K562 (cell line): ENCODE results near the gene POLR3E. TPM values are rescaled to one million over a fixed set of nuclear protein-coding genes. Genes with fewer than 3 reads are reported as not detected.

Experiments
- ETV6 ChIP-seq, 3 experiments: fragments of 150-350 bp in 1 of 3; sonication (generic) in 1 of 3; formaldehyde crosslinking in 1 of 3; IDR thresholded peaks; 2 replicates each; pipeline versions ENCODE4 v1.6.1 to v1.8.0; 2014 to 2022; ENCODE audit warnings: borderline replicate concordance in 2 of 3, low read depth in 2 of 3, antibody characterized with exemption in 1 of 3, low read length in 1 of 3, mild to moderate bottlenecking in 1 of 3, missing genetic modification reagents in 1 of 3
- FOS ChIP-seq: IDR thresholded peaks from 3 replicates; pipeline ENCODE4 v1.6.1; 2011; ENCODE audit not compliant: insufficient read length; ENCODE audit errors: extremely low read depth
- FOXA1 ChIP-seq: fragments of 450-650 bp; IDR thresholded peaks from 2 replicates; pipeline ENCODE4 v1.6.1; 2016; ENCODE audit warnings: mild to moderate bottlenecking, borderline replicate concordance
- GABPA ChIP-seq: fragments of 200-800 bp; sonication (Bioruptor generic); conservative IDR thresholded peaks from 2 replicates; pipeline ENCODE4 v1.6.1; 2016; ENCODE audit warnings: low read depth, missing genetic modification characterization, missing compliant biosample characterization
- MBD2 ChIP-seq: sonication (generic); IDR thresholded peaks from 2 replicates; pipeline ENCODE4 v1.6.1; 2016; ENCODE audit warnings: low read depth, borderline replicate concordance
- MCM2 ChIP-seq: fragments of 450-650 bp; IDR thresholded peaks from 2 replicates; pipeline ENCODE4 v1.6.1; 2017; ENCODE audit warnings: low read depth, mild to moderate bottlenecking
- MXI1 ChIP-seq: IDR thresholded peaks from 2 replicates; pipeline ENCODE4 v1.6.1; 2011; ENCODE audit warnings: low read depth, mild to moderate bottlenecking, improper control_type of control experiment, low read length
- MYBL2 ChIP-seq, 2 experiments: fragments of 450-650 bp in 1 of 2; sonication (generic) in 1 of 2; formaldehyde crosslinking in 1 of 2; IDR thresholded peaks; 2 replicates each; pipeline versions ENCODE4 v1.6.1 to v1.8.1; 2017 to 2022; ENCODE audit warnings: borderline replicate concordance in 1 of 2, inconsistent platforms in 1 of 2, low read depth in 1 of 2, mild to moderate bottlenecking in 1 of 2, missing genetic modification reagents in 1 of 2, moderate library complexity in 1 of 2
- PRMT5 ChIP-seq: sonication (generic); formaldehyde crosslinking; IDR thresholded peaks from 2 replicates; pipeline ENCODE4 v1.5.0; 2020; ENCODE audit warnings: missing genetic modification reagents
- ZKSCAN8 ChIP-seq: fragments of 200-800 bp; sonication (Bioruptor generic); IDR thresholded peaks from 2 replicates; pipeline ENCODE4 v1.6.1; 2016; ENCODE audit warnings: missing genetic modification characterization, missing compliant biosample characterization
- ZNF239 ChIP-seq: fragments of 250-450 bp; sonication (Bioruptor Pico); IDR thresholded peaks from 2 replicates; pipeline ENCODE4 v1.4.0; 2020; ENCODE audit warnings: mild to moderate bottlenecking
- ZNF3 ChIP-seq: fragments of 250-450 bp; sonication (Bioruptor Pico); IDR thresholded peaks from 2 replicates; pipeline ENCODE4 v1.5.0; 2021; ENCODE audit warnings: mild to moderate bottlenecking, moderate library complexity
- ZZZ3 ChIP-seq: fragments of 450-650 bp; IDR thresholded peaks from 2 replicates; pipeline ENCODE4 v1.6.1; 2016; ENCODE audit warnings: antibody characterized with exemption, mild to moderate bottlenecking, moderate library complexity
- polyA plus RNA-seq, 8 experiments: library from polyadenylated mRNA; depleted of rRNA in 4 of 8; stranded (reverse) in 5 of 8; unstranded in 3 of 8; fragments of >200 nt; fragmentation: Nextera tagmentation in 2 of 8; fragmentation: Illumina TruSeq in 1 of 8; extraction: Ambion mirVana in 2 of 8; extraction: Trizol in 1 of 8; gene quantifications; 2 replicates each; pipeline versions ENCODE4 v1.2.1 to v1.2.3, GENCODE V29; 2011 to 2014; ENCODE audit warnings: inconsistent platforms in 1 of 8, missing spikeins in 1 of 8
- total RNA-seq, 7 experiments: library from RNA; depleted of rRNA in 6 of 7; stranded (reverse); fragments of >200 nt in 6 of 7; fragmentation: Illumina TruSeq in 2 of 7; extraction: Trizol in 2 of 7; gene quantifications; 2 replicates each; pipeline versions ENCODE4 v1.2.1 to v1.2.3, GENCODE V29; 2011 to 2021; ENCODE audit warnings: low replicate concordance in 1 of 7
- TF ChIP-seq, protein P1 (sequence below): sonication (generic); formaldehyde crosslinking; IDR thresholded peaks from 2 replicates; pipeline ENCODE4 v1.8.0; 2022; ENCODE audit warnings: mild to moderate bottlenecking, missing genetic modification reagents
- TF ChIP-seq, protein P2 (sequence below): fragments of 450-650 bp; formaldehyde crosslinking; IDR thresholded peaks from 2 replicates; pipeline ENCODE4 v1.4.0; 2022; ENCODE audit warnings: missing genetic modification characterization
- TF ChIP-seq, protein P3 (sequence below): sonication (generic); formaldehyde crosslinking; IDR thresholded peaks from 2 replicates; pipeline ENCODE4 v1.4.0; 2020; ENCODE audit warnings: mild to moderate bottlenecking, missing genetic modification reagents
- TF ChIP-seq, protein P4 (sequence below), 2 experiments: fragments of 250-450 bp in 1 of 2; fragments of 450-650 bp in 1 of 2; sonication (Bioruptor Pico) in 1 of 2; IDR thresholded peaks; 2 replicates each; pipeline versions ENCODE4 v1.6.1 to v1.8.0; 2016 to 2021; ENCODE audit warnings: mild to moderate bottlenecking in 2 of 2, moderate library complexity in 2 of 2, missing compliant biosample characterization in 1 of 2, missing genetic modification characterization in 1 of 2
- TF ChIP-seq, protein P5 (sequence below): fragments of 200-800 bp; sonication (Bioruptor generic); IDR thresholded peaks from 2 replicates; pipeline ENCODE4 v1.6.1; 2017; ENCODE audit warnings: missing genetic modification characterization, missing compliant biosample characterization

Gene POLR3E
- total and polyA plus RNA-seq, 9 of the 15 experiments (the other 6 are each of a cell fraction or from before 2014, with no cell fraction given): 17.7 to 151 (median 82.6) TPM

DNA sequence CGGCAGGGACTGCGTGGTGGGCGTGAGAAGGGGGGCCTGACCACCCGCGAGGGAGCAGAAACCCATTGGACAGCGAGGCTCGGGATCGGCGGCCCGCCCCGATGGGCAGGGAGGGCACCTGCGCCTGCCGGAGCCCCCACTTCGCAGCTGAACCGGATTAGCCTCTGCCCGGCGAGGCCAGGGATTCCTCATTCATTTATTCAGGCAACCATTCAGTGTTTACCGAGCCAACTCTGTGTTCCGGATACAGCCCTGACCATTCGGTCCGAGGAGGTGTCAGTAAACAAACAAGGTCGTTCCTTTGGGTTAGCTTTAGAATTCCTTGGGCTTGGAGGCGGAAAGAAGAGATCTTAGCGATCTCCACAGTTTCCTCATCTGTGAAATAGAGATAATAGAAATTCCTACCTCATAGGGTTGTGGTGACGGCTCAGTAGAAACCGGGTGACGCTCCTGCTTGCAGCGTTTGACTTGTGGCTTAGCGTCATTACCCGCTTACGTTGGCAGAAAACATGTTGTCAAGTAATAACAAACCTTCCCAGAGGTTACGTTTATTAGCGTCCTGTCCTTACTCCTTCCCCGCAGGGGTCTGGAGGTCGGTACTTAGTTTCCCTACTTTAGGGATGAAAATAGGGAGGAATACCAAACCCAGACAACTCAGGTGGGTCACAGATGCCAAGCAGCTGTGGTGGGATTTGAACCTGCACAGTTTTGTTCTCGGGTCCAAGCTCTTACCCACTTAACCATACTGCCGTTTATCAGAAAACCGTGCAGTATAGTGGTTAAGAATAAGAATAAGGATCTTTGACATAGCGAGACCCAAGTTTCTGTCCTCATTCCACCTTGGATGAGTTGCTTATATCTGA is 893 bp downstream of the POLR3E start (continued):
- TF ChIP-seq, protein P1, sequence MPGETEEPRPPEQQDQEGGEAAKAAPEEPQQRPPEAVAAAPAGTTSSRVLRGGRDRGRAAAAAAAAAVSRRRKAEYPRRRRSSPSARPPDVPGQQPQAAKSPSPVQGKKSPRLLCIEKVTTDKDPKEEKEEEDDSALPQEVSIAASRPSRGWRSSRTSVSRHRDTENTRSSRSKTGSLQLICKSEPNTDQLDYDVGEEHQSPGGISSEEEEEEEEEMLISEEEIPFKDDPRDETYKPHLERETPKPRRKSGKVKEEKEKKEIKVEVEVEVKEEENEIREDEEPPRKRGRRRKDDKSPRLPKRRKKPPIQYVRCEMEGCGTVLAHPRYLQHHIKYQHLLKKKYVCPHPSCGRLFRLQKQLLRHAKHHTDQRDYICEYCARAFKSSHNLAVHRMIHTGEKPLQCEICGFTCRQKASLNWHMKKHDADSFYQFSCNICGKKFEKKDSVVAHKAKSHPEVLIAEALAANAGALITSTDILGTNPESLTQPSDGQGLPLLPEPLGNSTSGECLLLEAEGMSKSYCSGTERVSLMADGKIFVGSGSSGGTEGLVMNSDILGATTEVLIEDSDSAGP (CRISPR knock-in tag): no peak
- TF ChIP-seq, protein P2, sequence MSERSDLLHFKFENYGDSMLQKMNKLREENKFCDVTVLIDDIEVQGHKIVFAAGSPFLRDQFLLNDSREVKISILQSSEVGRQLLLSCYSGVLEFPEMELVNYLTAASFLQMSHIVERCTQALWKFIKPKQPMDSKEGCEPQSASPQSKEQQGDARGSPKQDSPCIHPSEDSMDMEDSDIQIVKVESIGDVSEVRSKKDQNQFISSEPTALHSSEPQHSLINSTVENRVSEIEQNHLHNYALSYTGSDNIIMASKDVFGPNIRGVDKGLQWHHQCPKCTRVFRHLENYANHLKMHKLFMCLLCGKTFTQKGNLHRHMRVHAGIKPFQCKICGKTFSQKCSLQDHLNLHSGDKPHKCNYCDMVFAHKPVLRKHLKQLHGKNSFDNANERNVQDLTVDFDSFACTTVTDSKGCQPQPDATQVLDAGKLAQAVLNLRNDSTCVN (CRISPR knock-in tag): no peak
- no peak for TF ChIP-seq GABPA (tag)
- TF ChIP-seq PRMT5 (CRISPR knock-in tag): no peak
- TF ChIP-seq ZZZ3: no peak
- no peak for TF ChIP-seq FOS
- TF ChIP-seq, protein P3, sequence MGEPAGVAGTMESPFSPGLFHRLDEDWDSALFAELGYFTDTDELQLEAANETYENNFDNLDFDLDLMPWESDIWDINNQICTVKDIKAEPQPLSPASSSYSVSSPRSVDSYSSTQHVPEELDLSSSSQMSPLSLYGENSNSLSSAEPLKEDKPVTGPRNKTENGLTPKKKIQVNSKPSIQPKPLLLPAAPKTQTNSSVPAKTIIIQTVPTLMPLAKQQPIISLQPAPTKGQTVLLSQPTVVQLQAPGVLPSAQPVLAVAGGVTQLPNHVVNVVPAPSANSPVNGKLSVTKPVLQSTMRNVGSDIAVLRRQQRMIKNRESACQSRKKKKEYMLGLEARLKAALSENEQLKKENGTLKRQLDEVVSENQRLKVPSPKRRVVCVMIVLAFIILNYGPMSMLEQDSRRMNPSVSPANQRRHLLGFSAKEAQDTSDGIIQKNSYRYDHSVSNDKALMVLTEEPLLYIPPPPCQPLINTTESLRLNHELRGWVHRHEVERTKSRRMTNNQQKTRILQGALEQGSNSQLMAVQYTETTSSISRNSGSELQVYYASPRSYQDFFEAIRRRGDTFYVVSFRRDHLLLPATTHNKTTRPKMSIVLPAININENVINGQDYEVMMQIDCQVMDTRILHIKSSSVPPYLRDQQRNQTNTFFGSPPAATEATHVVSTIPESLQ (CRISPR knock-in tag): peak; percentile 65; the same call in 1 of the 2 replicates
- no peak for TF ChIP-seq MBD2
- TF ChIP-seq MCM2: no peak
- TF ChIP-seq, protein P4, sequence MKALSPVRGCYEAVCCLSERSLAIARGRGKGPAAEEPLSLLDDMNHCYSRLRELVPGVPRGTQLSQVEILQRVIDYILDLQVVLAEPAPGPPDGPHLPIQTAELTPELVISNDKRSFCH (CRISPR knock-in tag; IDR thresholded peaks at IDR 0.05): no peak
- TF ChIP-seq, protein P4 (tag; IDR thresholded peaks at IDR 0.05): peak; percentile 65; the same call in 1 of the 2 replicates
- no peak for TF ChIP-seq ZNF239 (CRISPR knock-in tag)
- TF ChIP-seq MXI1: no peak
- no peak for TF ChIP-seq FOXA1
- peak; percentile 73; the same call in 1 of the 2 replicates for TF ChIP-seq ZNF3 (CRISPR knock-in tag)
- TF ChIP-seq ZKSCAN8 (CRISPR knock-in tag): no peak
- TF ChIP-seq, protein P5, sequence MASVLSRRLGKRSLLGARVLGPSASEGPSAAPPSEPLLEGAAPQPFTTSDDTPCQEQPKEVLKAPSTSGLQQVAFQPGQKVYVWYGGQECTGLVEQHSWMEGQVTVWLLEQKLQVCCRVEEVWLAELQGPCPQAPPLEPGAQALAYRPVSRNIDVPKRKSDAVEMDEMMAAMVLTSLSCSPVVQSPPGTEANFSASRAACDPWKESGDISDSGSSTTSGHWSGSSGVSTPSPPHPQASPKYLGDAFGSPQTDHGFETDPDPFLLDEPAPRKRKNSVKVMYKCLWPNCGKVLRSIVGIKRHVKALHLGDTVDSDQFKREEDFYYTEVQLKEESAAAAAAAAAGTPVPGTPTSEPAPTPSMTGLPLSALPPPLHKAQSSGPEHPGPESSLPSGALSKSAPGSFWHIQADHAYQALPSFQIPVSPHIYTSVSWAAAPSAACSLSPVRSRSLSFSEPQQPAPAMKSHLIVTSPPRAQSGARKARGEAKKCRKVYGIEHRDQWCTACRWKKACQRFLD: peak; percentile 64
- no peak for TF ChIP-seq ETV6 (IDR thresholded peaks at IDR 0.05; ENCODE audit: borderline replicate concordance in 1 of 2, low read depth in 2 of 2, low read length in 1 of 2)
- TF ChIP-seq ETV6 (CRISPR knock-in tag; IDR thresholded peaks at IDR 0.05; ENCODE audit: borderline replicate concordance): no peak
- TF ChIP-seq MYBL2 (IDR thresholded peaks at IDR 0.05; ENCODE audit: low read depth): no peak
- TF ChIP-seq MYBL2 (CRISPR knock-in tag; IDR thresholded peaks at IDR 0.05; ENCODE audit: borderline replicate concordance): no peak
